ENCODE data around the gene GPHN. TPM values are rescaled to one million over a fixed set of nuclear protein-coding genes. Genes with fewer than 3 reads are reported as not detected.

GPHN gene
- total and polyA plus RNA-seq, 5 experiments from 2014 or later = 2.9 to 12.1 (median 4.2) TPM

GRCh38 chr14:66649498-66649897 is 141.6 kb downstream of the GPHN start:
- ATAC-seq (no peak), DNase-seq (no peak)
- H3K4me1 Mint-ChIP-seq = peaks cover 0 to 5% (median 2%) of the 10 kb centered on the region in 4 donors
- peaks cover 2 to 9% (median 4%) of the 10 kb centered on the region in 3 donors for H3K36me3 Mint-ChIP-seq
- POLR2A ChIA-PET = no interaction called here
- no peak overlapping the region for H3K27ac Mint-ChIP-seq
- H3K27me3 Mint-ChIP-seq = no peaks in the 10 kb centered on the region
- peaks cover 0 to 9% (median 1%) of the 10 kb centered on the region in 9 donors for H3K9me3 Mint-ChIP-seq
- no peak overlapping the region for H3K4me3 Mint-ChIP-seq

- Mint-ChIP-seq H3K27ac (no peak overlapping the region), H3K4me3 (no peak overlapping the region), H3K9me3 (peaks cover 0 to 17% (median 7%) of the 10 kb centered on the region in 9 donors), H3K4me1 (peaks cover 0 to 5% (median 2%) of the 10 kb centered on the region in 4 donors), H3K27me3 (no peaks in the 10 kb centered on the region), H3K36me3 (peaks cover 2 to 10% (median 5%) of the 10 kb centered on the region in 3 donors)
- DNase-seq (no peak), ATAC-seq (no peak)
- POLR2A ChIA-PET = no interaction called here
These were observed 142.6 kb downstream of the GPHN start for GRCh38 chr14:66650491-66650911.

- Mint-ChIP-seq H3K4me3 (no peak overlapping the region), H3K27ac (no peak overlapping the region), H3K4me1 (peaks cover 0 to 5% (median 1%) of the 10 kb centered on the region in 4 donors)
These were observed 143.7 kb downstream of the GPHN start for GRCh38 chr14:66651536-66652220.

GRCh38 chr14:66652525-66653106 is 144.7 kb downstream of the GPHN start:
- Mint-ChIP-seq H3K27me3 (no peaks in the 10 kb centered on the region), H3K27ac (no peak overlapping the region), H3K4me1 (peaks cover 0 to 5% (median 1%) of the 10 kb centered on the region in 4 donors), H3K4me3 (no peak overlapping the region), H3K36me3 (peaks cover 3 to 21% (median 16%) of the 10 kb centered on the region in 3 donors), H3K9me3 (peaks cover 0 to 35% (median 18%) of the 10 kb centered on the region in 9 donors)
- POLR2A ChIA-PET = no interaction called here
- DNase-seq (no peak), ATAC-seq (no peak)

More at GRCh38 chr14:66651536-66652220, 143.7 kb downstream of the GPHN start:
- POLR2A ChIA-PET = no interaction called here
- ATAC-seq (no peak), DNase-seq (no peak)
- Mint-ChIP-seq H3K27me3 (no peaks in the 10 kb centered on the region), H3K36me3 (peaks cover 3 to 15% (median 14%) of the 10 kb centered on the region in 3 donors), H3K9me3 (peaks cover 0 to 26% (median 16%) of the 10 kb centered on the region in 9 donors)

GRCh38 chr14:66657780-66658179 is 149.8 kb downstream of the GPHN start:
- H3K9me3 Mint-ChIP-seq = peaks cover 4 to 69% (median 44%) of the 10 kb centered on the region in 9 donors
- no peak for ATAC-seq
- H3K27me3 Mint-ChIP-seq = peaks cover 0 to 2% (median 0%) of the 10 kb centered on the region in 5 donors
- no peak overlapping the region for H3K27ac Mint-ChIP-seq
- H3K4me3 Mint-ChIP-seq = no peak overlapping the region
- H3K4me1 Mint-ChIP-seq = peaks cover 0 to 2% (median 0%) of the 10 kb centered on the region in 4 donors
- H3K36me3 Mint-ChIP-seq = peaks cover 6 to 39% (median 31%) of the 10 kb centered on the region in 3 donors
- no peak for DNase-seq
- POLR2A ChIA-PET = no interaction called here

- Mint-ChIP-seq H3K4me1 (peaks cover 0 to 2% (median 0%) of the 10 kb centered on the region in 4 donors), H3K9me3 (peaks cover 15 to 78% (median 43%) of the 10 kb centered on the region in 9 donors), H3K36me3 (peaks cover 3 to 42% (median 22%) of the 10 kb centered on the region in 3 donors), H3K27ac (no peak overlapping the region), H3K4me3 (no peak overlapping the region), H3K27me3 (peaks cover 0 to 2% (median 0%) of the 10 kb centered on the region in 5 donors)
- DNase-seq (no peak), ATAC-seq (no peak)
- POLR2A ChIA-PET = no interaction called here
These were observed 154.4 kb downstream of the GPHN start for GRCh38 chr14:66662374-66662773.

- DNase-seq (no peak), ATAC-seq (no peak)
- peaks cover 20 to 81% (median 56%) of the 10 kb centered on the region in 9 donors for H3K9me3 Mint-ChIP-seq
- no peak overlapping the region for H3K4me3 Mint-ChIP-seq
- no peaks in the 10 kb centered on the region for H3K27me3 Mint-ChIP-seq
- H3K4me1 Mint-ChIP-seq = peaks cover 0 to 3% (median under 1%) of the 10 kb centered on the region in 4 donors
- no peak overlapping the region for H3K27ac Mint-ChIP-seq
- H3K36me3 Mint-ChIP-seq = peaks cover 12 to 68% (median 63%) of the 10 kb centered on the region in 3 donors
- POLR2A ChIA-PET = no interaction called here
These were observed 169.8 kb downstream of the GPHN start for GRCh38 chr14:66677780-66678179.

- H3K27me3 Mint-ChIP-seq = no peaks in the 10 kb centered on the region
- DNase-seq = no peak
- POLR2A ChIA-PET = interaction anchor here (0.7 kb wide), 1 partner anchor 536 kb away, joined by 3 read pairs; no protein-coding TSS in a partner anchor
- no peak overlapping the region for H3K4me3 Mint-ChIP-seq
- H3K36me3 Mint-ChIP-seq = peaks cover 17 to 65% (median 63%) of the 10 kb centered on the region in 3 donors
- ATAC-seq = no peak
- H3K4me1 Mint-ChIP-seq = peaks cover 0 to 3% (median 0%) of the 10 kb centered on the region in 4 donors
- H3K9me3 Mint-ChIP-seq = peaks cover 16 to 74% (median 46%) of the 10 kb centered on the region in 9 donors
- no peak overlapping the region for H3K27ac Mint-ChIP-seq
These were observed 172.3 kb downstream of the GPHN start for GRCh38 chr14:66680216-66680615.

- H3K27me3 Mint-ChIP-seq = no peaks in the 10 kb centered on the region
- no peak overlapping the region for H3K4me3 Mint-ChIP-seq
- no peak for DNase-seq
- H3K4me1 Mint-ChIP-seq = no peaks in the 10 kb centered on the region
- no peak overlapping the region for H3K27ac Mint-ChIP-seq
- peaks cover 0 to 18% (median 3%) of the 10 kb centered on the region in 9 donors for H3K9me3 Mint-ChIP-seq
- POLR2A ChIA-PET = no interaction called here
- peaks cover 17 to 25% (median 19%) of the 10 kb centered on the region in 3 donors for H3K36me3 Mint-ChIP-seq
- no peak for ATAC-seq
These were observed 188.4 kb downstream of the GPHN start for GRCh38 chr14:66696326-66696725.

GRCh38 chr14:66698503-66698902 is 190.6 kb downstream of the GPHN start:
- H3K4me3 Mint-ChIP-seq = no peak overlapping the region
- H3K27ac Mint-ChIP-seq = no peak overlapping the region
- no peak for DNase-seq
- H3K27me3 Mint-ChIP-seq = no peaks in the 10 kb centered on the region
- H3K9me3 Mint-ChIP-seq = peaks cover 2 to 33% (median 15%) of the 10 kb centered on the region in 9 donors
- POLR2A ChIA-PET = no interaction called here
- no peaks in the 10 kb centered on the region for H3K4me1 Mint-ChIP-seq
- H3K36me3 Mint-ChIP-seq = peaks cover 14 to 28% (median 23%) of the 10 kb centered on the region in 3 donors
- no peak for ATAC-seq

- H3K4me1 Mint-ChIP-seq = no peaks in the 10 kb centered on the region
- H3K4me3 Mint-ChIP-seq = no peak overlapping the region
- H3K9me3 Mint-ChIP-seq = peaks cover 14 to 48% (median 37%) of the 10 kb centered on the region in 9 donors
- H3K27me3 Mint-ChIP-seq = no peaks in the 10 kb centered on the region
- DNase-seq (no peak), ATAC-seq (no peak)
- H3K27ac Mint-ChIP-seq = no peak overlapping the region
- H3K36me3 Mint-ChIP-seq = peaks cover 4 to 39% (median 17%) of the 10 kb centered on the region in 3 donors
- POLR2A ChIA-PET = no interaction called here
These were observed 193.9 kb downstream of the GPHN start for GRCh38 chr14:66701813-66702212.

GRCh38 chr14:66708267-66708666 is 200.3 kb downstream of the GPHN start:
- no peak for DNase-seq
- POLR2A ChIA-PET = no interaction called here
- peaks cover 0 to 19% (median 18%) of the 10 kb centered on the region in 3 donors for H3K36me3 Mint-ChIP-seq
- H3K27me3 Mint-ChIP-seq = no peaks in the 10 kb centered on the region
- no peak overlapping the region for H3K4me3 Mint-ChIP-seq
- H3K4me1 Mint-ChIP-seq = no peaks in the 10 kb centered on the region
- peaks cover 14 to 55% (median 33%) of the 10 kb centered on the region in 9 donors for H3K9me3 Mint-ChIP-seq
- ATAC-seq = no peak
- H3K27ac Mint-ChIP-seq = no peak overlapping the region

GRCh38 chr14:66709291-66709690 is 201.3 kb downstream of the GPHN start:
- H3K4me1 Mint-ChIP-seq = peaks cover 0 to 6% (median 4%) of the 10 kb centered on the region in 4 donors
- H3K27me3 Mint-ChIP-seq = no peaks in the 10 kb centered on the region
- peaks cover 8 to 55% (median 24%) of the 10 kb centered on the region in 9 donors for H3K9me3 Mint-ChIP-seq
- DNase-seq (no peak), ATAC-seq (no peak)
- H3K4me3 Mint-ChIP-seq = no peak overlapping the region
- H3K27ac Mint-ChIP-seq = no peak overlapping the region
- POLR2A ChIA-PET = no interaction called here
- H3K36me3 Mint-ChIP-seq = peaks cover 0 to 19% (median 15%) of the 10 kb centered on the region in 3 donors

All from naive thymus-derived CD8-positive, alpha-beta T cell (primary cell).